ENCODE data around the gene LCN2.
A peak's percentile ranks its signal among the peaks of the same experiment; 100 is the strongest.

- TF ChIP-seq CTCF (IDR thresholded peaks at IDR 0.05) (peak; percentile 79), ZFX (IDR thresholded peaks at IDR 0.05; ENCODE audit: borderline replicate concordance) (no peak)
These were observed 24.2 kb upstream of the LCN2 start for GRCh38 chr9:128124873-128125579.

All from 22Rv1 (cell line).